HCT116 (cell line): ENCODE measurements around the gene PLP2.

Experiments
- CEBPB ChIP-seq: IDR thresholded peaks from 2 replicates; pipeline ENCODE4 v1.6.1; 2012; ENCODE audit warnings: low read depth
- EGR1 ChIP-seq: IDR thresholded peaks from 2 replicates; pipeline ENCODE4 v1.6.1; 2012; ENCODE audit warnings: low read depth
- EZH2 ChIP-seq: fragments of 200-600 bp; sonication (generic); IDR thresholded peaks from 2 replicates; pipeline ENCODE4 v1.6.1; 2017; ENCODE audit warnings: antibody characterized with exemption, mixed run types
- EZH2phosphoT487 ChIP-seq: fragments of 200-600 bp; IDR thresholded peaks from 2 replicates; pipeline ENCODE4 v1.6.1; 2018; ENCODE audit warnings: antibody characterized with exemption, borderline replicate concordance
- POLR2A ChIP-seq: IDR thresholded peaks from 2 replicates; pipeline ENCODE4 v1.7.0; 2011; ENCODE audit warnings: borderline replicate concordance; ENCODE audit not compliant: insufficient read depth, insufficient read length; ENCODE audit errors: extremely low read depth
- RAD21 ChIP-seq: IDR thresholded peaks from 2 replicates; pipeline ENCODE4 v1.6.1; 2012; ENCODE audit warnings: low read depth, mild to moderate bottlenecking
- SIN3A ChIP-seq: IDR thresholded peaks from 2 replicates; pipeline ENCODE4 v1.6.1; 2012; ENCODE audit warnings: low read depth
- SP1 ChIP-seq: IDR thresholded peaks from 2 replicates; pipeline ENCODE4 v1.6.1; 2012; ENCODE audit warnings: low read depth
- TCF7L2 ChIP-seq: IDR thresholded peaks from 2 replicates; pipeline ENCODE4 v1.7.0; 2011; ENCODE audit warnings: borderline replicate concordance, inconsistent platforms; ENCODE audit not compliant: insufficient read depth, insufficient read length; ENCODE audit errors: extremely low read depth
- YY1 ChIP-seq: IDR thresholded peaks from 2 replicates; pipeline ENCODE4 v1.6.1; 2011; ENCODE audit warnings: low read length, low read depth, moderate library complexity, mild to moderate bottlenecking; ENCODE audit not compliant: insufficient replicate concordance; ENCODE audit errors: extremely low read depth
- TF ChIP-seq, protein P1 (sequence below), 3 experiments: fragments of 200-600 bp in 1 of 3; sonication (generic) in 1 of 3; IDR thresholded peaks in 2 of 3; conservative IDR thresholded peaks in 1 of 3; 2 replicates each; pipeline ENCODE4 v1.5.1; 2012 to 2017; ENCODE audit warnings: low read depth in 2 of 3, low read length in 2 of 3, antibody characterized with exemption in 1 of 3, borderline replicate concordance in 1 of 3, control low read depth in 1 of 3, mild to moderate bottlenecking in 1 of 3, mixed read lengths in 1 of 3, mixed run types in 1 of 3, moderate library complexity in 1 of 3; ENCODE audit not compliant: insufficient read depth in 1 of 3
- TF ChIP-seq, protein P2 (sequence below): IDR thresholded peaks from 2 replicates; pipeline ENCODE4 v1.6.1; 2012; ENCODE audit warnings: low read depth
- TF ChIP-seq, protein P3 (sequence below): IDR thresholded peaks from 2 replicates; pipeline ENCODE4 v1.6.1; 2012
- TF ChIP-seq, protein P4 (sequence below): IDR thresholded peaks from 2 replicates; pipeline ENCODE4 v1.6.1; 2011; ENCODE audit warnings: mild to moderate bottlenecking, low read length, moderate library complexity; ENCODE audit not compliant: insufficient replicate concordance; ENCODE audit errors: extremely low read depth

DNA sequence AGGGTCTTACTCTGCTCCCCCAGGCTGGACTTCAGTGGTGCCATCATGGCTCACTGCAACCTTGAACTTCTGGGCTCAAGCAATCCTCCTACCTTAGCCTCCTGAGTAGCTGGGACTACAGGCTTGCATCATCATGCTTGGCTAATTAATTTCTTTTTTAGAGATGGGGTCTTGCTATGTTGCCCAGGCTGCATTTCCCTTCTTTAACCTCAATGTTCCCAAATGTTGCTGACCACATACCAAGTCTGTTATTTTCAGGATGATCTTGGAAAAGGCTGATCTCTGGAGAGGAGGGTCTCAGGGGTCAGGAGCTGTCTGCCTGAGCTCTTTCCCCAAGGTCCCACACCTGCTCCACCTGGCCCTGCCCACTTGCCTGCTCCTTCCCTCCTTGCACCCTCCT, 48.4 kb downstream of the PLP2 start:
- TF ChIP-seq CEBPB = no peak
- TF ChIP-seq, protein P1, sequence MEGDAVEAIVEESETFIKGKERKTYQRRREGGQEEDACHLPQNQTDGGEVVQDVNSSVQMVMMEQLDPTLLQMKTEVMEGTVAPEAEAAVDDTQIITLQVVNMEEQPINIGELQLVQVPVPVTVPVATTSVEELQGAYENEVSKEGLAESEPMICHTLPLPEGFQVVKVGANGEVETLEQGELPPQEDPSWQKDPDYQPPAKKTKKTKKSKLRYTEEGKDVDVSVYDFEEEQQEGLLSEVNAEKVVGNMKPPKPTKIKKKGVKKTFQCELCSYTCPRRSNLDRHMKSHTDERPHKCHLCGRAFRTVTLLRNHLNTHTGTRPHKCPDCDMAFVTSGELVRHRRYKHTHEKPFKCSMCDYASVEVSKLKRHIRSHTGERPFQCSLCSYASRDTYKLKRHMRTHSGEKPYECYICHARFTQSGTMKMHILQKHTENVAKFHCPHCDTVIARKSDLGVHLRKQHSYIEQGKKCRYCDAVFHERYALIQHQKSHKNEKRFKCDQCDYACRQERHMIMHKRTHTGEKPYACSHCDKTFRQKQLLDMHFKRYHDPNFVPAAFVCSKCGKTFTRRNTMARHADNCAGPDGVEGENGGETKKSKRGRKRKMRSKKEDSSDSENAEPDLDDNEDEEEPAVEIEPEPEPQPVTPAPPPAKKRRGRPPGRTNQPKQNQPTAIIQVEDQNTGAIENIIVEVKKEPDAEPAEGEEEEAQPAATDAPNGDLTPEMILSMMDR (IDR thresholded peaks at IDR 0.05 in 2 of 3, conservative IDR thresholded peaks at IDR 0.05 in 1 of 3; ENCODE audit: borderline replicate concordance in 1 of 3, insufficient read depth in 1 of 3, low read depth in 2 of 3, low read length in 2 of 3) = no peak
- TF ChIP-seq YY1 = no peak
- no peak for TF ChIP-seq EGR1
- no peak for TF ChIP-seq POLR2A
- no peak for TF ChIP-seq RAD21
- no peak for TF ChIP-seq SP1
- TF ChIP-seq EZH2 = no peak
- TF ChIP-seq, protein P2, sequence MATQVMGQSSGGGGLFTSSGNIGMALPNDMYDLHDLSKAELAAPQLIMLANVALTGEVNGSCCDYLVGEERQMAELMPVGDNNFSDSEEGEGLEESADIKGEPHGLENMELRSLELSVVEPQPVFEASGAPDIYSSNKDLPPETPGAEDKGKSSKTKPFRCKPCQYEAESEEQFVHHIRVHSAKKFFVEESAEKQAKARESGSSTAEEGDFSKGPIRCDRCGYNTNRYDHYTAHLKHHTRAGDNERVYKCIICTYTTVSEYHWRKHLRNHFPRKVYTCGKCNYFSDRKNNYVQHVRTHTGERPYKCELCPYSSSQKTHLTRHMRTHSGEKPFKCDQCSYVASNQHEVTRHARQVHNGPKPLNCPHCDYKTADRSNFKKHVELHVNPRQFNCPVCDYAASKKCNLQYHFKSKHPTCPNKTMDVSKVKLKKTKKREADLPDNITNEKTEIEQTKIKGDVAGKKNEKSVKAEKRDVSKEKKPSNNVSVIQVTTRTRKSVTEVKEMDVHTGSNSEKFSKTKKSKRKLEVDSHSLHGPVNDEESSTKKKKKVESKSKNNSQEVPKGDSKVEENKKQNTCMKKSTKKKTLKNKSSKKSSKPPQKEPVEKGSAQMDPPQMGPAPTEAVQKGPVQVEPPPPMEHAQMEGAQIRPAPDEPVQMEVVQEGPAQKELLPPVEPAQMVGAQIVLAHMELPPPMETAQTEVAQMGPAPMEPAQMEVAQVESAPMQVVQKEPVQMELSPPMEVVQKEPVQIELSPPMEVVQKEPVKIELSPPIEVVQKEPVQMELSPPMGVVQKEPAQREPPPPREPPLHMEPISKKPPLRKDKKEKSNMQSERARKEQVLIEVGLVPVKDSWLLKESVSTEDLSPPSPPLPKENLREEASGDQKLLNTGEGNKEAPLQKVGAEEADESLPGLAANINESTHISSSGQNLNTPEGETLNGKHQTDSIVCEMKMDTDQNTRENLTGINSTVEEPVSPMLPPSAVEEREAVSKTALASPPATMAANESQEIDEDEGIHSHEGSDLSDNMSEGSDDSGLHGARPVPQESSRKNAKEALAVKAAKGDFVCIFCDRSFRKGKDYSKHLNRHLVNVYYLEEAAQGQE = no peak
- no peak for TF ChIP-seq TCF7L2
- TF ChIP-seq, protein P3, sequence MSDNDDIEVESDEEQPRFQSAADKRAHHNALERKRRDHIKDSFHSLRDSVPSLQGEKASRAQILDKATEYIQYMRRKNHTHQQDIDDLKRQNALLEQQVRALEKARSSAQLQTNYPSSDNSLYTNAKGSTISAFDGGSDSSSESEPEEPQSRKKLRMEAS = no peak
- no peak for TF ChIP-seq SIN3A
- no peak for TF ChIP-seq EZH2phosphoT487
- TF ChIP-seq, protein P4, sequence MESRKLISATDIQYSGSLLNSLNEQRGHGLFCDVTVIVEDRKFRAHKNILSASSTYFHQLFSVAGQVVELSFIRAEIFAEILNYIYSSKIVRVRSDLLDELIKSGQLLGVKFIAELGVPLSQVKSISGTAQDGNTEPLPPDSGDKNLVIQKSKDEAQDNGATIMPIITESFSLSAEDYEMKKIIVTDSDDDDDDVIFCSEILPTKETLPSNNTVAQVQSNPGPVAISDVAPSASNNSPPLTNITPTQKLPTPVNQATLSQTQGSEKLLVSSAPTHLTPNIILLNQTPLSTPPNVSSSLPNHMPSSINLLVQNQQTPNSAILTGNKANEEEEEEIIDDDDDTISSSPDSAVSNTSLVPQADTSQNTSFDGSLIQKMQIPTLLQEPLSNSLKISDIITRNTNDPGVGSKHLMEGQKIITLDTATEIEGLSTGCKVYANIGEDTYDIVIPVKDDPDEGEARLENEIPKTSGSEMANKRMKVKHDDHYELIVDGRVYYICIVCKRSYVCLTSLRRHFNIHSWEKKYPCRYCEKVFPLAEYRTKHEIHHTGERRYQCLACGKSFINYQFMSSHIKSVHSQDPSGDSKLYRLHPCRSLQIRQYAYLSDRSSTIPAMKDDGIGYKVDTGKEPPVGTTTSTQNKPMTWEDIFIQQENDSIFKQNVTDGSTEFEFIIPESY = no peak
